Measurements from ENCODE around the gene MAP9.
"Not testable (repeated sequence)": the region's sequence is repeated elsewhere in the genome, so short reads cannot be mapped to it uniquely, and the experiment has no call there.

MAP9 gene

DNA sequence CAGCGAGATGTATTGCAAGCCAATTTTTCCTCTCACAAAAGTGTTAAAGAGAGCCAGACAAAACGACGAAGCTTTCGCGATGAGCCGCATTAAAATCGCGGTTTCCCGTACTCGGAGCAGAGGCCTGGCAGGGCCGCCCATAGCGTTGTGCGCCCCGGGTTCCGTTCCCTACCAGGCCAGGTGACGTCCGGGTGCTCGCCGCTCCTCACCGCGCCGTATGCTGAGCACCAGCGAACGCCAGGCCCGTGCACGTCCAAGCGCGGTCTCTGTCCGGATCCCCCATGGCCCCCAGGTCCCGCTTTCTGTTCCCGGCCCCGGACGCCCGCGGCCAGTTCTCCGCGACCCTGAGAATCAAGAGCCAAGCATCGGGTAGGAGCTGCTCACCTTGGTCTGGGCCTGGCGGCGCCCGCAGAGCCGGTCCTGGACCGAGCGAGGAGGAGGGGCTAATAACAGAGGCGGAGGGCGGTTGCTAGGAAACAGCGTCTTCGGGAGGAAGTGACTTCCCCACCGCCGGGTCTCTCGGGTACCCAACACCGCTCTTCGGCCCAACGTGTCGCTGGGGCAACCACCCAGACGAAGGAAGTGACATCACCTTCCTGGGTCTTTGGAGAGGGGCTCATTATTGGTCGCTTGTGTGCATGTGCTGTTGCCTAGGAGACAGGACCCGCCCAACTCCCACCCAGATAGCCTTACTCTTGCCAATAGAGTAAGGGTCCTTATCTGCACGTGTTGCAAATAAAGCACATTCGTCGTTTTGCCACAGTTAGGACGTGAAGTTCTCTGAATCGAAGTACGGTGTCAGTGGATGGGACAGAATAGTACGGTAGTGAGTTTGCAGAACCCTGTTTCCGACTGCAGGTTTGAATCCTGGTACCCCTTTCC, at the start of gene MAP9:
Gene MAP9 (minus strand): TSS at position 579 of the 882 bp plus-strand sequence. CDS start 1,115 bp downstream, outside the sequence.
- DNase-seq = no peak

DNA sequence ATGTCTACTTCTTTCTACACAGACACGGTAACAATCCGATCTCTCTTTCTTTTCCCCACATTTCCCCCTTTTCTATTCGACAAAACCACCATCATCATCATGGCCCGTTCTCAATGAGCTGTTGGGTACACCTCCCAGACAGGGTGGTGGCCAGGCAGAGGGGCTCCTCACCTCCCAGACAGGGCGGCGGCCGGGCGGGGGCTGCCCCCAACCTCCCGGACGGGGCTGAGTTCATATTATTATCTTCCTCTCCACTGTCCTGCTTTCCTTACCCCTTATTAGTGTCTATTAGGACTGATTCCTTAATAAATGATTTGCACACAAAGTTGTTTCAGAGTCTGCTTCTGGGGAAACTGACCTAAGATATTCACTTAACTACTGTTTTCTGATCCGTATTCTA, 48.0 kb upstream of the MAP9 start:
- not testable (repeated sequence) for DNase-seq

GRCh38 chr4:155423671-155424070, 46.9 kb upstream of the MAP9 start:
- no peak for DNase-seq

DNA sequence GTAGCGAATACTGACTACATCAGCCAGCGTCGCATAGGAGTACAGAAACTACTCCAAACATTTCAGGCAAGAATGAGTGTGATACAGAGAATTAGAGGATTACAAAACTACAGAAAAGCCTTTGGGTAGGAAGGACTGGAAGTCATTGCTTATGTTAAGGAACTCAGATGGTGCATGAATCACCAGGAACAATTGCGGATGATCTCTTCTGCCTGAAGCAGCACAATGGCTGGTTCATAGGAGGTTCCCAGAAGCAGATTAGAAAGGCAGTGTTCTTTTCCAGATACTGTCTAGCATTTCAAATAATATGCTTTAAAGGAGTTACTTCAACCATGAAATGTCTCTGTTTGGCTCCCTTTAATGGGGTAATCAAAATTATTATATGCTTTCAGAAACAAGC, 42.5 kb upstream of the MAP9 start:
- DNase-seq = no peak

- no peak for DNase-seq
Observed at GRCh38 chr4:155415662-155416061, 38.9 kb upstream of the MAP9 start.

DNA sequence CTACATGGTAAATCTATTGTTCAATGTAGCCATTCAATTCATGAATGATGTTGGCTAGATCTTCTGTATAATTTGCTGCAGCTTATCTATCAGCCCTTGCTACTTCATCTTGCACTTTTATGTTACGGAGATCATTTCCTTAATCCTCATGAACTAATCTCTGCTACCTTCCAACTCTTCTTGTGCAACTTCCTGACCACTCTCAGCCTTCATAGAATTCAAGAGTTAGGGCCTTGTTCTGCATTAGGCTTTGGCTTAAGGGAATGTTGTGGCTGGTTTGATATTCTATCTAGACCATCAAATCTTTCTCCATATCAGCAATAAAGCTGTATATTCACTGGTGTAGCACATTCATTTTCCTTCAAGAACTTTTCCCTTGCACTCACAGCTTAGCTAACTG, 36.7 kb upstream of the MAP9 start:
- DNase-seq = no peak

GRCh38 chr4:155411546-155411945, 34.8 kb upstream of the MAP9 start:
- DNase-seq = no peak

DNA sequence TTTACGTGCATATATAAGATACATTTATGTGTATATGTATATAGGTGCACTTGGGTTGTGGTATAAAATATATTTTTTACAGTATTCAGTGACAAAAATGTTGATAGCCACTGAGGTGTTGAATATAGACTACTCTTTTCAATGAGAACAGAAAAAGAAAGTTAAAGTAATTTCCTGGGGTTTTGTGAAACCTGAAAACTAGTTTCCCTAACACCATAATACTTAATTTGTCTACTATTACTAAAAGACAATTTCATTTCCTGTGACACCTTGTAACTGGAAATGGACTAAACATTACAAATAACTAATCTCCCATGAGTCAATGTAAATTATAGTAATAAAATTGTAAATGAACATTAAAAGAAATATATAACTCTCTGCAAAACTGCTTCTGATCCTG, 32.0 kb upstream of the MAP9 start:
- DNase-seq = no peak

DNA sequence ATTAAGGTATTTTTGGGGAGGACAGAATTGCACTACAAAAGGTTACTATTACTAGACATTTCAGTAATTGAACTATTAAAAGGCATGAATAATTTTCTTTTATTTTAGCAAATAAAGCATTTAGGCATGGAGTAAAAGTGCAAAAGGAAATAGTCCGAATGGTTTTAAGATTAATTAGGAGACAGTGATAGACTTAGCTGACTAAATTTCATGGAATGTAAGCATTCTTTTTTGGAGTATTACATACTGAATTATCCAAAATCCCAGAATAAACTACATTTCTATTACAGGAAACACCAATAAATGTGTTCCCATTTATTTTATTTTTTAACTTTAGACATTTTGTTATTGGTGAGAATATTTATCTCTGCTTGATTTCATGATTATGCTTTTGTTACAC, 30.7 kb upstream of the MAP9 start:
- no peak for DNase-seq

DNA sequence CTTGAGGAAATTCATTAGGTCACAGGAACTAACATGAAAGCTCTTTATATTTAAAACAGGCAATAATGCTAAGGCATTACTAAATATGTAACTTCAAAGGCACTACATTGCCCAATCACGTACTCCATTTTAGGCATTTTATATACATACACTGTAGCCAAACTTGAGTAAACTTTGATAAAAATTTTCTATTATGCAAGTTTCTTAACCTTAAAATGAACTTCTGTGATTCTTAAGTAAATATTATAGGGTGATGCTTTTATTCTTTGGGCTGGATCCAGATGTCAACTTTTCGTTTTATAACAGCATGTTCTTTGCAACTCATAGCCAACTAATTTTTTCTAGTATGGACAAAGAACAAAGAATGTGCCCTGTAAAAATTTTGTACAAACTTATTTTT, 28.3 kb upstream of the MAP9 start:
- no peak for DNase-seq

DNA sequence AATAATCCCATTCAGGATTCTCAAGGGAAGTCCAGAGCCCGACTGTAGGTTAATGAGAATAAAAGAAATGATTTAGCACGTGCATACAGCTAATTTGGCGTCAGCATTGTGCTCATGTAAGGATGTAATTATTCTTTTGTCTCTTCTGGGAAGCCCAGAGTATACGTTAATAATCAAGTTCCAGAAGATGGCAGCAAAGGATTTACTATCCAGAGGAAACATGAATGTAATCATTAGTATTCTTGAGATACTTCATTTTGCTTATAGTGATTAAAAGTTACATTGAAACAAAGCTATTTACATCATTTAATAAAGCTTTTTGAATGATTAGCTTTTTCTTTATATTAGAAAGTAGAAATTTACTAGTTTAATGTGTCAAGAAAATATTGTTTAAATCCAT, 27.1 kb upstream of the MAP9 start:
- no peak for DNase-seq

GRCh38 chr4:155402941-155403340, 26.2 kb upstream of the MAP9 start:
- no peak for DNase-seq

DNA sequence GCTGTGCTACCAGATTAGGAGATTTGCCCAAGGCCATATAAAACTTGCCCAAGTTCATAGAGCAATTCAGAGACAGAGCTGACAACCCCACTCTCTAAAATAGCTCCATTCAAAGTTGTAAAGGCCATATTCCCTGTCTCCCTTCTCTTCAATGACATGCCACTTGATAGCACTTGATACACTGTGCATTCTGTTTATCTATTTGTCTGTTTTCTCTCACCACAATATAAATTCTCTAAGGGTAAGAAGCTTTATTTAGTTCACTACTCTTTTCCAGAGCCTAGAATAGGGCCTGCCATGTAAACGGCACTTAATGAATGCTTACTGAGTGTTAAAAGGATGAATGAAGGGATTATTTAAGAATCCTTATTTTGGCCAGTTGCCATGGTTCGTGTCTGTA, 24.1 kb upstream of the MAP9 start:
- no peak for DNase-seq

GRCh38 chr4:155399974-155400697, 23.4 kb upstream of the MAP9 start:
- DNase-seq = no peak

- no peak for DNase-seq
Observed at GRCh38 chr4:155392481-155393184, 15.9 kb upstream of the MAP9 start.

- no peak for DNase-seq
Observed at GRCh38 chr4:155391932-155392331, 15.2 kb upstream of the MAP9 start.

- DNase-seq = no peak
Observed at GRCh38 chr4:155388162-155388561, 11.4 kb upstream of the MAP9 start.

- no peak for DNase-seq
Observed at GRCh38 chr4:155383541-155383940, 6.8 kb upstream of the MAP9 start.

DNA sequence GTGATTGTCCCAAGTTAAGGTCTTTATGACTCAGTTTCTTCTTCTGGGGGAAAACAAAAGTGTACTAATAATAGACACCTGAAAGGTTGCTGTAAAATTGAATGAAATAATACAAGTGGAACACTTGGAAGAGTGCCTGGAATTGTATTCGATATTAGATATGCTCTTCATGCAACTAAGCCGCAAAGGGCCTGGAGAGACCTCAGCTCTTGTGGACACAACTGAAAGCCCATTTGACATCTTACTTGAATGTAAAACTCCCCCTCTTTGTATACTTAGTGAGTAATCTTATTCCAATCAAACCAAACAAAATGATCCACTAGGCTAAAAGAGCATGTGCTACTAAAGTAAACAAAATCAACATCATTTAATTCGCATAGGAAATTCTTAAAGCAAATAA, 511 bp upstream of the MAP9 start:
- no peak for DNase-seq

DNA sequence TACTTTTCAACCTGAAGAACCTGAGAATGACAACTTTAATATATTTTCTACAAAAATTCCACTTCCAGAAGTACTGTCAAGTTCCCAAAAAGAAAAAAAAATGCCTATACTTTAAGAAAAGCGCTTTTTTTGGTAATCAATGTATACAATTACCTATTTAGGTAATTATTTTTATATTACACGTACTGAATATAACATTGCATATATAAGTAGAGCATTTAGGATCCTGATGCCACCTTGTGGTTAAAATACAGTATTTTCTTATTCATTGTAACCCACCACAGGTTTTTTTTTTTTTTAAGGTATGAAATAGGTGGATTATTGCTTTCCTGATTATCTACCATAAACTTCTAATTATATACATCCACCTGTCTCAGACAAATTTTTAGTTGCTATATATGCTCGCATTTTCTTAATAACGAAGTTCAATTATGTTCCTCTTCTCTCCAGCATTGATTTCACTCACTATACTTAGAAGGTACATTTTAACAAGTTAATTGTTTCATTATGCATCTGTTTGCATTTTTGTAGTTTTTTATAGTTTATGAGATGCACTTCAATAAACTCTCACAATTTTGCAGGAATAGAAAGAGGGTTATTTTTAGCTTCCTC, 5.2 kb downstream of the MAP9 start:
- DNase-seq = peak; percentile 7

- no peak for DNase-seq
Observed at GRCh38 chr4:155367608-155368007, 9.2 kb downstream of the MAP9 start.

DNA sequence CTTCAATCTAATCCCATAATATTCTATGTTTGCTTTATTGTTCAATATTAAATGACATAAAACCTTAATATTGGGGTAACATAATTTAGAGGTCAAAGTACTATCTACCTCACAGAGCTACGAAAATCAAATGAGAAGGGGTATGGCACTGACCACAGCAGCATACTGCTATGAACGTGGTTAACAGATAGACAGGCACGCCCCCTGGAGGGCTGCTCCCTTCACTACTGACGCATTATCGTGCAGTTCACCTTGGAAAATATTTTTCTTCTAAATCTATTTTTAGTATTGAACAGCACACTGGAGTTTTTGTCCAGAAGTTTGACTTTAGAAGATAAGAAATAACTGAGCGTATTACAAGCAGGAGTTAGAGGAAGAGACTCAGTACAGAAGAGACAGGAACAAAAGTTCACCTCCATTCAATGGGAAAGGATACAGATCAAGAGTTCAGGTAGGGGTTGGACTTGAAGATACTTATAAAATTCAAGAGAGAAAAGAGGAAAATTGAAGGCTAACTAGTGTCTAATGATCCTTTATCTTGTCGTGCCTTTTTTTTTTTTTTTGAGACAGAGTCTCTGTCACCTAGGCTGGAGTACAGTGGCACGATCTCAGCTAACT, 22.7 kb downstream of the MAP9 start:
- DNase-seq = no peak

DNA sequence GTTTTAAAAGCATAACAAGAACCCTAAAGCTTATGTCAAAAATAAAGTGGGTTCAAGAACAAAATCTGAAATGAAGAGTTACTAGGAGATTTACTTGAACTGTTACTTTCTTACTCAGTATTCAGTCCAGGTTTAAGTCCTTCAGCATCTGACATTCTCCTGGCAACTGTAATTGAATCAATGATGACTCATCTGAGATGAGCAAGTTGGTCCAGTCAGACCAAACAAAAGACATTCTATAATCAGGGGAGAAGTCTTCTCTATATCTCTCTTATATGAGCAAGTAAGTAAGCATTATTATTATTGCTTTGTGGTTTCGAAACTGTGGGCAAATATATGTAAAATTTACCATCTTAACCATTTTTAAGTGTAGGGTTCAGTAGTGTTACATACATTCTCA, 34.6 kb downstream of the MAP9 start:
- no peak for DNase-seq

Measured in KG1 (cell line).